GM19324 (cell line): ENCODE measurements around the gene PRDX5.

Experiments used
- ATAC-seq: cut with Tn5 transposase; IDR thresholded peaks from one replicate; pipeline ENCODE4 v1.9.1; 2021; ENCODE audit warnings: mild to moderate bottlenecking, moderate library complexity; ENCODE audit not compliant: unreplicated experiment, low FRiP score

Gene PRDX5

GRCh38 chr11:64342869-64343745, 25.2 kb downstream of the PRDX5 start:
- no peak for ATAC-seq

GRCh38 chr11:64343767-64344559, 26.0 kb downstream of the PRDX5 start:
- ATAC-seq = no peak

GRCh38 chr11:64344787-64345186, 26.9 kb downstream of the PRDX5 start:
- ATAC-seq = no peak

GRCh38 chr11:64347193-64347867, 29.4 kb downstream of the PRDX5 start:
- no peak for ATAC-seq

GRCh38 chr11:64348383-64349024, 30.6 kb downstream of the PRDX5 start:
- ATAC-seq = no peak

- ATAC-seq = no peak
Observed at GRCh38 chr11:64349025-64349387, 31.1 kb downstream of the PRDX5 start.

GRCh38 chr11:64349404-64349803, 31.5 kb downstream of the PRDX5 start:
- ATAC-seq = no peak

GRCh38 chr11:64351136-64351631, 33.3 kb downstream of the PRDX5 start:
- ATAC-seq = no peak

- no peak for ATAC-seq
Observed at GRCh38 chr11:64352099-64352994, 34.4 kb downstream of the PRDX5 start.

- no peak for ATAC-seq
Observed at GRCh38 chr11:64352995-64353714, 35.2 kb downstream of the PRDX5 start.

GRCh38 chr11:64353715-64354506, 36.0 kb downstream of the PRDX5 start:
- ATAC-seq = no peak

- ATAC-seq = no peak
Observed at GRCh38 chr11:64355078-64355940, 37.4 kb downstream of the PRDX5 start.

- no peak for ATAC-seq
Observed at GRCh38 chr11:64356498-64357411, 38.8 kb downstream of the PRDX5 start.

GRCh38 chr11:64357446-64357845, 39.5 kb downstream of the PRDX5 start:
- ATAC-seq = no peak

- no peak for ATAC-seq
Observed at GRCh38 chr11:64357904-64358535, 40.1 kb downstream of the PRDX5 start.

- ATAC-seq = no peak
Observed at GRCh38 chr11:64358536-64358906, 40.6 kb downstream of the PRDX5 start.
